Fibroblast of lung (primary cell): ENCODE measurements around the gene DEFB126.

Source experiments
- EZH2 ChIP-seq: IDR thresholded peaks from 2 replicates; pipeline ENCODE4 v1.5.1; 2012; ENCODE audit warnings: low read length, control low read depth, mild to moderate bottlenecking; ENCODE audit errors: missing control alignments
- TF ChIP-seq, protein P1 (sequence below), 2 donors: IDR thresholded peaks in 1 of 2; conservative IDR thresholded peaks in 1 of 2; 1 replicate in 1 of 2; 2 replicates in 1 of 2; pipeline ENCODE4 v1.5.1; 2011 to 2012; ENCODE audit warnings: low read length in 2 of 2, control low read depth in 1 of 2, inconsistent platforms in 1 of 2, low read depth in 1 of 2, mild to moderate bottlenecking in 1 of 2

DNA sequence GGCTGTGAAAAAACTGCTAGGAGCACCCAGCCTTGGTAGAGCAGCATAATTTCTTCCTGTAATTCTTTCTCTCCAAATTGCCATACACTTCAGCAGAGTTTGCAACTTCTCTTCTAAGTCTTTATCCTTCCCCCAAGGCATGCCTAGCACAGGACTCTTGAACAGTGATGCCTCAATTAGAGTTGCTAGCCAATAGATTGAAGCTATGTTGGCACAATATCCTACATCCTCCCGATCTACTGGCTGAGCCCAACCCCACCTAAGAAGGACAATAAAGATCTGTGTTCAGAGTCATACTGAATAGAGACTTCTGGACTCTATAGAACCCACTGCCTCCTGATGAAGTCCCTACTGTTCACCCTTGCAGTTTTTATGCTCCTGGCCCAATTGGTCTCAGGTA is at the start of gene DEFB126:
- TF ChIP-seq, protein P1, sequence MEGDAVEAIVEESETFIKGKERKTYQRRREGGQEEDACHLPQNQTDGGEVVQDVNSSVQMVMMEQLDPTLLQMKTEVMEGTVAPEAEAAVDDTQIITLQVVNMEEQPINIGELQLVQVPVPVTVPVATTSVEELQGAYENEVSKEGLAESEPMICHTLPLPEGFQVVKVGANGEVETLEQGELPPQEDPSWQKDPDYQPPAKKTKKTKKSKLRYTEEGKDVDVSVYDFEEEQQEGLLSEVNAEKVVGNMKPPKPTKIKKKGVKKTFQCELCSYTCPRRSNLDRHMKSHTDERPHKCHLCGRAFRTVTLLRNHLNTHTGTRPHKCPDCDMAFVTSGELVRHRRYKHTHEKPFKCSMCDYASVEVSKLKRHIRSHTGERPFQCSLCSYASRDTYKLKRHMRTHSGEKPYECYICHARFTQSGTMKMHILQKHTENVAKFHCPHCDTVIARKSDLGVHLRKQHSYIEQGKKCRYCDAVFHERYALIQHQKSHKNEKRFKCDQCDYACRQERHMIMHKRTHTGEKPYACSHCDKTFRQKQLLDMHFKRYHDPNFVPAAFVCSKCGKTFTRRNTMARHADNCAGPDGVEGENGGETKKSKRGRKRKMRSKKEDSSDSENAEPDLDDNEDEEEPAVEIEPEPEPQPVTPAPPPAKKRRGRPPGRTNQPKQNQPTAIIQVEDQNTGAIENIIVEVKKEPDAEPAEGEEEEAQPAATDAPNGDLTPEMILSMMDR (conservative IDR thresholded peaks at IDR 0.05 in 1 of 2, IDR thresholded peaks at IDR 0.05 in 1 of 2; ENCODE audit: low read depth in 1 of 2, low read length in 2 of 2): no peak
- no peak for TF ChIP-seq EZH2
